HG03280 (cell line): ENCODE data around the gene RCN1.
"Not testable (repeated sequence)": the region's sequence is repeated elsewhere in the genome, so short reads cannot be mapped to it uniquely, and the experiment has no call there.

Experiments used
- ATAC-seq: cut with Tn5 transposase; IDR thresholded peaks from one replicate; pipeline ENCODE4 v1.9.1; 2021; ENCODE audit warnings: mild to moderate bottlenecking, moderate library complexity; ENCODE audit not compliant: unreplicated experiment

The RCN1 gene

GRCh38 chr11:32073644-32074026 is 17.2 kb upstream of the RCN1 start:
- no peak for ATAC-seq

- ATAC-seq: no peak
Observed at GRCh38 chr11:32079553-32079952, 11.3 kb upstream of the RCN1 start.

GRCh38 chr11:32080361-32080980 is 10.4 kb upstream of the RCN1 start:
- no peak for ATAC-seq

- peak; percentile 68 for ATAC-seq
Observed at GRCh38 chr11:32081129-32081641, 9.7 kb upstream of the RCN1 start.

- ATAC-seq: no peak
Observed at GRCh38 chr11:32081901-32082300, 9.0 kb upstream of the RCN1 start.

GRCh38 chr11:32082346-32082986 is 8.4 kb upstream of the RCN1 start:
- ATAC-seq: no peak

- no peak for ATAC-seq
Observed at GRCh38 chr11:32087597-32087996, 3.3 kb upstream of the RCN1 start.

- no peak for ATAC-seq
Observed at GRCh38 chr11:32088117-32088941, 2.5 kb upstream of the RCN1 start.

GRCh38 chr11:32092581-32093170 is 1.8 kb downstream of the RCN1 start:
- no peak for ATAC-seq

GRCh38 chr11:32094923-32095322 is 4.0 kb downstream of the RCN1 start:
- ATAC-seq: no peak

GRCh38 chr11:32098142-32098903 is 7.4 kb downstream of the RCN1 start:
- no peak for ATAC-seq

GRCh38 chr11:32099516-32099915 is 8.6 kb downstream of the RCN1 start:
- ATAC-seq: no peak

GRCh38 chr11:32100495-32100894 is 9.6 kb downstream of the RCN1 start:
- ATAC-seq: no peak

GRCh38 chr11:32101791-32102190 is 10.9 kb downstream of the RCN1 start:
- no peak for ATAC-seq

- not testable (repeated sequence) for ATAC-seq
Observed at GRCh38 chr11:32103121-32103719, 12.3 kb downstream of the RCN1 start.

GRCh38 chr11:32103941-32104340 is 13.1 kb downstream of the RCN1 start:
- no peak for ATAC-seq

- ATAC-seq: no peak
Observed at GRCh38 chr11:32105871-32106560, 15.1 kb downstream of the RCN1 start.

GRCh38 chr11:32107647-32108046 is 16.8 kb downstream of the RCN1 start:
- no peak for ATAC-seq

- ATAC-seq: no peak
Observed at GRCh38 chr11:32108576-32108975, 17.7 kb downstream of the RCN1 start.

- ATAC-seq: no peak
Observed at GRCh38 chr11:32109138-32109537, 18.3 kb downstream of the RCN1 start.
